ENCODE measurements around the gene SH3RF3.

- TF ChIP-seq, protein P1, sequence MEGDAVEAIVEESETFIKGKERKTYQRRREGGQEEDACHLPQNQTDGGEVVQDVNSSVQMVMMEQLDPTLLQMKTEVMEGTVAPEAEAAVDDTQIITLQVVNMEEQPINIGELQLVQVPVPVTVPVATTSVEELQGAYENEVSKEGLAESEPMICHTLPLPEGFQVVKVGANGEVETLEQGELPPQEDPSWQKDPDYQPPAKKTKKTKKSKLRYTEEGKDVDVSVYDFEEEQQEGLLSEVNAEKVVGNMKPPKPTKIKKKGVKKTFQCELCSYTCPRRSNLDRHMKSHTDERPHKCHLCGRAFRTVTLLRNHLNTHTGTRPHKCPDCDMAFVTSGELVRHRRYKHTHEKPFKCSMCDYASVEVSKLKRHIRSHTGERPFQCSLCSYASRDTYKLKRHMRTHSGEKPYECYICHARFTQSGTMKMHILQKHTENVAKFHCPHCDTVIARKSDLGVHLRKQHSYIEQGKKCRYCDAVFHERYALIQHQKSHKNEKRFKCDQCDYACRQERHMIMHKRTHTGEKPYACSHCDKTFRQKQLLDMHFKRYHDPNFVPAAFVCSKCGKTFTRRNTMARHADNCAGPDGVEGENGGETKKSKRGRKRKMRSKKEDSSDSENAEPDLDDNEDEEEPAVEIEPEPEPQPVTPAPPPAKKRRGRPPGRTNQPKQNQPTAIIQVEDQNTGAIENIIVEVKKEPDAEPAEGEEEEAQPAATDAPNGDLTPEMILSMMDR (IDR thresholded peaks at IDR 0.05) = no peak
- TF ChIP-seq EZH2 (IDR thresholded peaks at IDR 0.05) (no peak), EZH2phosphoT487 (IDR thresholded peaks at IDR 0.05) (no peak)
Observed at GRCh38 chr2:109210431-109211200, 81.6 kb downstream of the SH3RF3 start.
